ENCODE results near the gene EIF3L.

Gene EIF3L

DNA sequence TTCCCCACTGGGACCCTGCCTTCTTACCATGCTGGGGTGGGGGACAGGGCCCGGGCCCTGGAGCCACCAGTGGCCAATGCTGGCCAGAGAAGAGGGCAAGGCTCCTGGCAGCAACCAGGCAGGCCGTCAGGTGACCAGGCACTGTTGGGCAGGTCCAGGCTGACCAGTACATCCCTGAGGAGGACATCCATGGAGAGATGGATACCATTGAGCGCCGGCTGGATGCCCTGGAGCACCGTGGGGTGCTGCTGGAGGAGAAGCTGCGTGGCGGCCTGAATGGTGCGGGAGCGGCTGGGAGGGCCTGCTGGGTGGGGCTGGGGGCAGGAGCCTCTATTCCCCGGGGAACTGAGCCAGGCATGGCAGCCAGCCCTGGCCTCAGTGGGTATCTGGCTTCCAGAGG lies 83.2 kb downstream of the EIF3L start:
- Mint-ChIP-seq H3K9me3 (no peaks in the 10 kb centered on the region), H3K27me3 (no peaks in the 10 kb centered on the region), H3K4me1 (ENCODE audit: low read depth) (peaks cover 11% of the 10 kb centered on the region), H3K36me3 (ENCODE audit: low read depth) (peaks cover 38% of the 10 kb centered on the region), H3K27ac (no peak overlapping the region), H3K4me3 (no peak overlapping the region)
- no peak for DNase-seq

DNA sequence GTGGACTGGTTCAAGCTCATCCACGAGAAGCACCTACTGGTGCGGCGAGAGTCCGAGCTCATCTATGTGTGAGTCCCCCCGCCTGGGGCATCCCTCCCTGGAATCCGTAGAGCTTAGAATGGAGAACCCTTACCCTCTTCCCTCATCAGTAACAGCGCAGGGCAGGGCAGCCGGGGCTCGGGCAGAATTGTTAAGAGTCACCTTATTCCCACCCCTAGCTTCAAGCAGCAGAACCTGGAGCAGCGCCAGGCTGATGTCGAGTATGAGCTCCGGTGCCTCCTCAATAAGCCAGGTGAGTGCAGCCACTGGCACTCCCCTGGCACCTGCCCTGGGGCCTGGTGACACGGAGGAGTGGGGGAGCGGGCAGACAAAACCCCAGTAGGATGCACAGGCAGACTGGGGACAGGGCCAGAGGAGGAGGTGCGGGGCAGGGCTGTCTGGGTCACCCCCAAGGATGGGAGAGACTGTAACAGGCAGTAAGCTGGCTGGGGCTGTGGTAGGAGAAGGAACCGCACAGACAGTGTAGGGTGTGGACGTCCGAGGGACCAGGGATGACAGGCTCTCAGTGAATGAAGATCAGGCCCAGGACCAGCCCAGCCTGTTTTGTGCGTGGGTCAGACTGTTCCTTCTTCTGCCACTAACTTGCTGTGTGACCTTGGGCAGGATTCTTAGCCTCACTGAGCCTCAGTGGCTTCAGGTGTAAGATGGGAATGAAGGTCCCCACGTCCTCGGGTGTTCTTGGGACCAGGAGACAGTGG lies 83.8 kb downstream of the EIF3L start:
- Mint-ChIP-seq H3K27ac (no peak overlapping the region), H3K36me3 (ENCODE audit: low read depth) (peaks cover 42% of the 10 kb centered on the region), H3K4me1 (ENCODE audit: low read depth) (peaks cover 11% of the 10 kb centered on the region), H3K9me3 (no peaks in the 10 kb centered on the region), H3K4me3 (no peak overlapping the region), H3K27me3 (no peaks in the 10 kb centered on the region)
- DNase-seq = no peak

DNA sequence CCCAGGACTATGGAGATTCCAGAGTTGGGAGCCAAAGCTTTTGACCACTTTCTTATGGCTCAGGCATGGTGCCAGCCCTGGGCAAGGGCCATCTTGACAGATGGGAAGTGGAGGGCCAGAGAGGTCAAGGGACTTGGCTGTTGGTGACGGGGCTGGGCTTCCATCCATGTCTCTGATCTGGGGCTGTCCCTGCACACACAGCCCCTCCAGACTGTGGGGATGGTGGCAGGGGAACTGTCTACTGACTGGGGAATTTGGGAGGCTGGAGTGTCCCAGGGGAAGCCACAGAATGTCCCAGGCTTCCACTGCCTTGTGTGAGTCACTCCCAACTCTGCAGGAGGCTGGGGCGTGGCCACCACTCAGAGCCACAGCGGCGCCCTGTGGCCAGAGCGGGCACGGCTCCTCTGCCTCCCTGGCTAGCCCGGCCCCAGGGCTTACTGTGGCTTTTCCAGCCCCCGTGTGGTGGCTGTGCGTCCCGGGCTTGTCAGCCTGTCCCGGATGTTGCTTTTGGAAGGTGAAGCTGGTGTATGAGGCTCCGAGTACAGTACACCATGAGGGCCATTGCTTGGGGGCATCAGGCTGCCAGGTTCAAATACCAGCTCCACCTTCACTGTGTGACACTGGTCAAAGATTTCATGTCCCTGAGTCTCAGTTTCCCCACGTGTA lies 84.6 kb downstream of the EIF3L start:
- peak overlapping the region; percentile 56 for H3K27ac Mint-ChIP-seq
- no peaks in the 10 kb centered on the region for H3K27me3 Mint-ChIP-seq
- H3K4me1 Mint-ChIP-seq (ENCODE audit: low read depth) = peaks cover 11% of the 10 kb centered on the region
- DNase-seq = peak; percentile 89
- H3K4me3 Mint-ChIP-seq = no peak overlapping the region
- no peaks in the 10 kb centered on the region for H3K9me3 Mint-ChIP-seq
- peaks cover 35% of the 10 kb centered on the region for H3K36me3 Mint-ChIP-seq (ENCODE audit: low read depth)
